Right lobe of liver (tissue), 6 donors: ENCODE results near the gene INSL6. TPM values are rescaled to one million over a fixed set of nuclear protein-coding genes. Genes with fewer than 3 reads are reported as not detected.

ENCODE experiments used
- ATAC-seq, 4 donors: fragments of 200-7000 bp; cut with Tn5 transposase; one replicate each; pipeline ENCODE4 v1.9.1; 2020; ENCODE audit warnings: mild to moderate bottlenecking in 4 of 4, moderate library complexity in 4 of 4
- DNase-seq, 3 donors: peaks; one replicate each; pipeline ENCODE4 v3.0.0-alpha.2; 2020
- H3K27ac ChIP-seq, 3 donors: fragments of 200-600 bp; one replicate each; pipeline ENCODE4 v1.8.0; 2022
- H3K27me3 ChIP-seq, 2 donors: fragments of 200-600 bp; one replicate each; pipeline ENCODE4 v1.8.0; 2022
- H3K36me3 ChIP-seq, 4 donors: fragments of 200-600 bp; sonication (generic) in 1 of 4; one replicate each; pipeline versions ENCODE4 v1.5.1 to v1.8.0; 2017 to 2022; ENCODE audit warnings: control low read depth in 1 of 4
- H3K4me1 ChIP-seq, 4 donors: fragments of 200-600 bp; sonication (generic) in 1 of 4; one replicate each; pipeline versions ENCODE4 v1.5.1 to v1.8.0; 2017 to 2022; ENCODE audit warnings: control low read depth in 1 of 4
- H3K4me3 ChIP-seq, 3 donors: fragments of 200-600 bp; one replicate each; pipeline ENCODE4 v1.8.0; 2022
- H3K9me3 ChIP-seq, 4 donors: fragments of 200-600 bp; sonication (generic) in 1 of 4; one replicate each; pipeline versions ENCODE4 v1.5.1 to v1.8.0; 2017 to 2022; ENCODE audit warnings: control low read depth in 1 of 4
- CTCF ChIP-seq, 4 donors: fragments of 200-600 bp in 3 of 4; fragments of 450-650 bp in 1 of 4; IDR thresholded peaks; one replicate each; pipeline versions ENCODE4 v1.5.1 to v1.8.0; 2016 to 2022; ENCODE audit warnings: antibody characterized with exemption in 4 of 4, mild to moderate bottlenecking in 2 of 4
- POLR2A ChIP-seq: fragments of 450-650 bp; IDR thresholded peaks from one replicate; pipeline ENCODE4 v1.6.1; 2017; ENCODE audit warnings: antibody characterized with exemption, mild to moderate bottlenecking
- WGBS: methylation state at CpG from one replicate; pipeline ENCODE4 v1.1.6; 2018; ENCODE audit warnings: low coverage, low lambda C conversion rate; ENCODE audit not compliant: insufficient coverage; ENCODE audit errors: missing lambda C conversion rate; 5-methylcytosine and 5-hydroxymethylcytosine counted together
- intact Hi-C, 2 donors: fragments of 100-400 bp; cut with DNase I; formaldehyde crosslinking; loops; one replicate each; pipeline versions ENCODE4 v1.11.2 to v1.14.1; 2022
- small RNA-seq, 2 experiments: library from RNA; depleted of rRNA; stranded (forward); fragments of <200 nt; gene quantifications; one replicate each; pipeline ENCODE3, GENCODE V24; 2016
- total RNA-seq, 6 experiments: library from RNA; depleted of rRNA in 2 of 6; stranded (reverse); fragments of >200 nt in 2 of 6; fragmentation: NEBNext Ultra II Directional in 3 of 6; extraction: Animal tissue kit (Norgen Biotek cat#: 25700) in 3 of 6; gene quantifications; one replicate each; pipeline versions ENCODE4 v1.1.0 to v1.2.4, GENCODE V29; 2016 to 2023
- donor health status: DM: no; HTN: yes; CAD: no.
- donor health status: DM: no; HTN: no; CAD: no.
- donor health status: DM: no; HTN: no; CAD: no.
- donor health status: DM: no; HTN: yes; CAD: no.
- donor health status: DM: no; HTN: yes; CAD: no.

Gene INSL6
- total RNA-seq, 6 experiments from 2014 or later = not detected

- H3K36me3 ChIP-seq = no peaks in the 10 kb centered on the region
- no peaks in the 10 kb centered on the region for H3K27me3 ChIP-seq
- no peak for ATAC-seq
- peaks cover 0 to 5% (median 0%) of the 10 kb centered on the region in 4 donors for H3K4me1 ChIP-seq
- no peak for TF ChIP-seq CTCF (IDR thresholded peaks at IDR 0.05)
- TF ChIP-seq POLR2A = no peak
- no peaks in the 10 kb centered on the region for H3K9me3 ChIP-seq
- no peak overlapping the region for H3K4me3 ChIP-seq
- no peak overlapping the region for H3K27ac ChIP-seq
- no peak for DNase-seq
- WGBS = 68% methylated on average over 1 of the region's 1 CpG
- intact Hi-C loops = no loop called here
These were observed 45.3 kb downstream of the INSL6 start for GRCh38 chr9:5140151-5140550.

- intact Hi-C loops = no loop called here
- DNase-seq (no peak), ATAC-seq (no peak)
- Histone ChIP-seq H3K9me3 (no peaks in the 10 kb centered on the region), H3K4me1 (no peaks in the 10 kb centered on the region), H3K4me3 (no peak overlapping the region), H3K36me3 (peaks cover 0 to 5% (median 0%) of the 10 kb centered on the region in 4 donors), H3K27ac (no peak overlapping the region), H3K27me3 (no peaks in the 10 kb centered on the region)
- 69% methylated on average over 3 of the region's 3 CpGs for WGBS
- TF ChIP-seq POLR2A (no peak), CTCF (IDR thresholded peaks at IDR 0.05) (no peak)
These were observed 62.9 kb downstream of the INSL6 start for GRCh38 chr9:5122516-5122915.

GRCh38 chr9:5122116-5122515 is 63.3 kb downstream of the INSL6 start:
- WGBS = 91% methylated on average over 1 of the region's 1 CpG
- DNase-seq = no peak
- Histone ChIP-seq H3K4me1 (no peaks in the 10 kb centered on the region), H3K27me3 (no peaks in the 10 kb centered on the region), H3K9me3 (no peaks in the 10 kb centered on the region), H3K36me3 (peaks cover 0 to 5% (median 0%) of the 10 kb centered on the region in 4 donors), H3K27ac (no peak overlapping the region), H3K4me3 (no peak overlapping the region)
- ATAC-seq = no peak
- intact Hi-C loops = no loop called here
- TF ChIP-seq POLR2A (no peak), CTCF (IDR thresholded peaks at IDR 0.05) (no peak)

- ATAC-seq (peak in 1 of 4 donors; percentile 23), DNase-seq (peak in 1 of 3 donors; percentile 32)
- Histone ChIP-seq H3K27me3 (no peaks in the 10 kb centered on the region), H3K4me1 (no peaks in the 10 kb centered on the region), H3K36me3 (no peaks in the 10 kb centered on the region), H3K9me3 (no peaks in the 10 kb centered on the region), H3K27ac (no peak overlapping the region), H3K4me3 (no peak overlapping the region)
- WGBS = 95% methylated on average over 3 of the region's 22 CpGs
- intact Hi-C loops = no loop called here
- TF ChIP-seq POLR2A = no peak
- no peak for TF ChIP-seq CTCF (IDR thresholded peaks at IDR 0.05)
These were observed 71.3 kb downstream of the INSL6 start for GRCh38 chr9:5113994-5114748.

Small RNA genes within 50 kb of the gene (small RNA-seq; reads per million reads assigned to genes)
- 0 reads per million in 2 experiments for gene AL133547.1

Other genes with a start within 250 kb of the INSL6 start
- 1 to 10 TPM; 3.6 to 6.5 (median 4.4) TPM for gene JAK2, start 200.4 kb downstream of the INSL6 start, total RNA-seq
- not detected for gene INSL4, start 45.8 kb upstream of the INSL6 start, total RNA-seq
- gene RLN2, start 119.1 kb upstream of the INSL6 start, total RNA-seq = not detected
- gene RLN1, start 154.2 kb upstream of the INSL6 start, total RNA-seq = not detected